GM21367 (cell line): ENCODE results near the gene MEP1B.

ENCODE experiments used
- ATAC-seq: cut with Tn5 transposase; IDR thresholded peaks from one replicate; pipeline ENCODE4 v1.9.1; 2021; ENCODE audit not compliant: unreplicated experiment

The MEP1B gene

GRCh38 chr18:32262092-32262491 is 72.3 kb downstream of the MEP1B start:
- ATAC-seq, result no peak

DNA sequence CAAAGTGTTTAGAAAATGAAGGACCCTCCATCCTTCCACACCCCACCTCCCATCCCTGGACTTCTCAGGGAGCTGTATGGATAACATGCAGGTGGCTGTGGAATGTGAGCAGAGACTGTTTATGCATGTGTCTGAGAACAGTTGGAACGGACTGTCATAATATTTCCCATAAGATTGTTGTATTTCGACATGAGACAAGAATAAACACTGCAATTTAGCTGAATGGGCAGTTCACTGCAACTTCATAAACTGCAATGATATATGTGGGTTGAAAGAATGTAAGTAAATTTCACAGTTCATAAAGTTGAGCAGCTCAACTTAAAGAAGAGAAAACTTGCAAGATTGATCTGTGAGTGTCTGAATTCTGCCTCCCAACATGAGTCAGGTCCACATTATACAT is 74.6 kb downstream of the MEP1B start:
- ATAC-seq, result no peak

DNA sequence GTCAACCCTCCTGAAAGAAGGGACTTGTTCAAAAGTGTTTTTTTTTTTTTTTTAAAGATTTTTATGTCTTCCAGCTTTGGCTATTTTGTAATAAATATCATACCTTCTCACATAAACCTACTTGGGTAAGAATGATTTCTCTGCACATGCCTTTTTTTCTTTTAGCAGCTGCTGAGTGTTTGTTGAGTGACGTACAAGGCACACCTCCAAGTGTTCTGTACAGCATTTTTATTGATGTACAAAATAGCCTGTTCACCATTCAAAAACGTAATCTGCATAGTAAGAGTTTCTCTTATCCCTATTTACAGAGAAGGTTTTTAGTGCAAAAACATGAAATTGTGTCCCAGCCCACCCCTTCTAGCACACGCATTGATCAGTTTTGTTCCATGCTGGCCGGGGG is 77.6 kb downstream of the MEP1B start:
- ATAC-seq, result no peak
